ENCODE data around the gene PLCB4. TPM values are rescaled to one million over a fixed set of nuclear protein-coding genes. Genes with fewer than 3 reads are reported as not detected.

The PLCB4 gene
- total and polyA plus RNA-seq, 8 donors, result 0.56 to 9.3 (median 2.3) TPM

DNA sequence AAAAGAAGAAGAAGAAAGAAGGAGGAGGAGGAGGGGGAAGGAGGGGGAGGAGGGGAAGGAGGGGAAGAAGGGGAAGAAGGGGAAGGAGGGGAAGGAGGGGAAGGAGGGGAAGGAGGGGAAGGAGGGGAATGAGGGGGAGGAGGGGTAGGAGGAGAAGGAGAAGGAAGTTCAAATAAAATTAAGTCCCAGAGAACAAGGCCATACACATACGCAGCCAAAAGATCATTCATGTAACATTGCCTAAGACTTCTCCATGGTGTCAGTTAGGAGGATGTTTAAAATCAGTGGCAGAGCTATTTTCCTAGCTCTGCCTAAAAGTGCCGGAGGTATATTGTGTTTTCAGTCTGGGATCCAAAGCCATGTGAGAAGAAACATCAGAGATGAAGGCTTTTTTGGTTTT is 75.8 kb downstream of the PLCB4 start:
- H3K27me3 ChIP-seq, result no peaks in the 10 kb centered on the region
- H3K9me3 ChIP-seq, result no peaks in the 10 kb centered on the region
- H3K4me1 ChIP-seq, result no peaks in the 10 kb centered on the region
- ATAC-seq (no peak), FAIRE-seq (no peak), DNase-seq (no peak)
- intact Hi-C loops (cut with DNase I), result no loop called here
- no peaks in the 10 kb centered on the region for H3K36me3 ChIP-seq
- WGBS, 2 donors, result 34 to 47% methylated on average over 2 of the region's 2 CpGs
- TF ChIP-seq, protein P1, sequence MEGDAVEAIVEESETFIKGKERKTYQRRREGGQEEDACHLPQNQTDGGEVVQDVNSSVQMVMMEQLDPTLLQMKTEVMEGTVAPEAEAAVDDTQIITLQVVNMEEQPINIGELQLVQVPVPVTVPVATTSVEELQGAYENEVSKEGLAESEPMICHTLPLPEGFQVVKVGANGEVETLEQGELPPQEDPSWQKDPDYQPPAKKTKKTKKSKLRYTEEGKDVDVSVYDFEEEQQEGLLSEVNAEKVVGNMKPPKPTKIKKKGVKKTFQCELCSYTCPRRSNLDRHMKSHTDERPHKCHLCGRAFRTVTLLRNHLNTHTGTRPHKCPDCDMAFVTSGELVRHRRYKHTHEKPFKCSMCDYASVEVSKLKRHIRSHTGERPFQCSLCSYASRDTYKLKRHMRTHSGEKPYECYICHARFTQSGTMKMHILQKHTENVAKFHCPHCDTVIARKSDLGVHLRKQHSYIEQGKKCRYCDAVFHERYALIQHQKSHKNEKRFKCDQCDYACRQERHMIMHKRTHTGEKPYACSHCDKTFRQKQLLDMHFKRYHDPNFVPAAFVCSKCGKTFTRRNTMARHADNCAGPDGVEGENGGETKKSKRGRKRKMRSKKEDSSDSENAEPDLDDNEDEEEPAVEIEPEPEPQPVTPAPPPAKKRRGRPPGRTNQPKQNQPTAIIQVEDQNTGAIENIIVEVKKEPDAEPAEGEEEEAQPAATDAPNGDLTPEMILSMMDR (IDR thresholded peaks at IDR 0.05), result no peak
- H3K27ac ChIP-seq, result no peak overlapping the region
- no peak overlapping the region for H3K4me3 ChIP-seq

DNA sequence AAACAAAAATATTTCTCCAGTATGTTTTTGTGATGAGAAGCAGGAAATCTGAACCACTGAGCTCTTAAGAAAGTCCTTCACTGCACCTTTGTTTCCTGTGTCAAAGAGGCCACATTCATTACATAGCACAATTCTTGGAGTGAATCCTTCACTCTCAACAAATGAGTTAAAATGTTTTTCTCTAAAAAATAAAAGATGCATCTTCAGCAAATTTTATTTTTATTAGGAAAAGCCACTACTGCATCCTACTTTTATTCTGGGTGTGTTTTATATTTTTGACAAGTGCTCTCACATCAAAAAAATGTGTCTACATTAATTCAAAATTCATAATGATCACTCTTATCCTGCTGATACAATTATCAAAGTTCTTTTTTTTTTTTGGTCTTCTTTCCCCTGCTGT is 76.3 kb downstream of the PLCB4 start:
- H3K4me1 ChIP-seq, result no peaks in the 10 kb centered on the region
- DNase-seq (no peak), ATAC-seq (no peak), FAIRE-seq (no peak)
- intact Hi-C loops (cut with DNase I), result no loop called here
- H3K9me3 ChIP-seq, result no peaks in the 10 kb centered on the region
- TF ChIP-seq, protein P1 (IDR thresholded peaks at IDR 0.05), result no peak
- H3K27ac ChIP-seq, result no peak overlapping the region
- H3K36me3 ChIP-seq, result no peaks in the 10 kb centered on the region
- H3K27me3 ChIP-seq, result no peaks in the 10 kb centered on the region
- H3K4me3 ChIP-seq, result no peak overlapping the region

DNA sequence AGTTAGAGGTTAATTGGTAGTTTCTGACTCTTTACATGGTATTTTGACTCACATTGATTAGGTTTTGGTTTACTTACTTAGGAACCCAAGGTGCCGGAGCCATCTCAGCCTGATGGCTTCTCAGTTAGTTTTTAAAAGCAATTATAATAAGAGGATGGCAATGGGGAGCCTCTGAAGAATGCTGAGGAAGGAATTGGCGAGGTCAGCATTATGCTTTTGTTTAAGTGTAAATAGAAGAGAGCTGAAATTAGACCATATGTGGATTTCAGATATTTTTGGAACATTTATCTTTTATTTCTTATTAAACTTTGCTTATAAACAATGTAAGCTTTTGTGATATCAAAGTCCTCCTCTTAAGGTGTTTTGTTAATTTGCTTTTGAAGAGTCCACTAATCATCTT is 77.8 kb downstream of the PLCB4 start:
- intact Hi-C loops (cut with DNase I), result no loop called here
- ATAC-seq (no peak), DNase-seq (no peak), FAIRE-seq (no peak)
- H3K4me3 ChIP-seq, result no peak overlapping the region
- WGBS, 2 donors, result 73 to 75% methylated on average over 2 of the region's 2 CpGs
- H3K4me1 ChIP-seq, result no peaks in the 10 kb centered on the region
- TF ChIP-seq, protein P1 (IDR thresholded peaks at IDR 0.05), result no peak
- no peaks in the 10 kb centered on the region for H3K9me3 ChIP-seq
- H3K27ac ChIP-seq, result no peak overlapping the region
- no peaks in the 10 kb centered on the region for H3K36me3 ChIP-seq
- no peaks in the 10 kb centered on the region for H3K27me3 ChIP-seq

DNA sequence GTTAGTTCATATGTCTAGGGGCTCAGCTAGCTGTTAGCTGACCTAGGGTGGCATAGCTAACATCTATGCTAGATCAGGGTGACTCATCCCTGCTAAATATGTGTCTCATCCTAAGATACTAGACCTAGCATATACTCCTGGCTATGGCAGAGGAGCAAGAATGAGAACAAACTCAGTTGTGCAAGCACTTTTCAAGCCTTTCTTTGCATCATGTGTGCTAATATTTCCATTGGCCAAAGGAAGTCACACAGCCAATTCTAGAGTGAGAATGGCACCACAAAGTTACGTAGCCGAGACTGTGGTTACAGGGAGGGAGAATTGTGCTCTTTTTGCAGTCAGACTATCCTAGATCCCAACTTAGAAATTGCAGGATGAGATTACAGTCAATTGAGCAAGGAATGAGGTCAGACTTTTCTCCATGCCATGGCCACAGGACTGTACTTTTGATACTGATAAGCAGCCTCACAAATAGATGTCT is 78.7 kb downstream of the PLCB4 start:
- H3K27me3 ChIP-seq, result no peaks in the 10 kb centered on the region
- no peak for FAIRE-seq
- H3K4me3 ChIP-seq, result no peak overlapping the region
- ATAC-seq, result no peak
- no peaks in the 10 kb centered on the region for H3K4me1 ChIP-seq
- TF ChIP-seq, protein P1 (IDR thresholded peaks at IDR 0.05), result no peak
- no peaks in the 10 kb centered on the region for H3K9me3 ChIP-seq
- 82 to 90% methylated on average over 2 of the region's 2 CpGs for WGBS, 2 donors
- H3K36me3 ChIP-seq, result no peaks in the 10 kb centered on the region
- intact Hi-C loops (cut with DNase I), result no loop called here
- no peak for DNase-seq
- no peak overlapping the region for H3K27ac ChIP-seq

DNA sequence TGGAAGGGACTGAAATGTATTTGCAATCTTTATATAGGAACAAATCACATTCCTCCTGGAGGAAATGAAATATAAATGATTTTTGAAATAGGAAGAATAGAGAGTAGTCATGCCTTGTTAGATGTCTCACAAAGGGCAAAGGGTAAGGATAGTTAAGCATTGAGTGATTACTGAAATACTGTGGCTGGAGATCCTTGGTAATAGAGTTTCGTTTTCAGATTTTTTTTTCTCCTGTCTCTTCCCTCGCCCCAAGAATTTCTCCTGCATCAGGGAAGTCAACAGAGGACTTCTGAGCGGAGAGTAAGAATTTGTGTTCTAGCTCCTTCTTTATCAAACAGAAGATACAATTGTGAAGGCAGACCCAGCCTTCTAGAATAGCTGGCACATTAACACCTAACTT is 79.4 kb downstream of the PLCB4 start:
- TF ChIP-seq, protein P1 (IDR thresholded peaks at IDR 0.05), result no peak
- Histone ChIP-seq H3K4me1 (no peaks in the 10 kb centered on the region), H3K36me3 (no peaks in the 10 kb centered on the region), H3K4me3 (no peak overlapping the region), H3K9me3 (no peaks in the 10 kb centered on the region), H3K27ac (no peak overlapping the region), H3K27me3 (no peaks in the 10 kb centered on the region)
- no peak for ATAC-seq
- FAIRE-seq, result no peak
- 75 to 85% methylated on average over 3 of the region's 3 CpGs for WGBS, 2 donors
- no peak for DNase-seq
- intact Hi-C loops (cut with DNase I), result no loop called here

Data from pancreas (tissue), 10 donors.